Upper lobe of left lung (tissue), 4 donors: ENCODE results near the gene FRYL.

Experiments used
- CTCF ChIP-seq, 6 experiments: fragments of 450-650 bp in 4 of 6; fragments of 200-600 bp in 2 of 6; sonication (generic) in 2 of 6; IDR thresholded peaks; one replicate each; pipeline ENCODE4 v1.5.1; 2016 to 2019; ENCODE audit warnings: antibody characterized with exemption in 6 of 6
- EP300 ChIP-seq, 4 donors: sonication (generic); formaldehyde crosslinking; IDR thresholded peaks; one replicate each; pipeline ENCODE4 v1.5.1; 2017; ENCODE audit warnings: antibody characterized with exemption in 4 of 4, control low read depth in 2 of 4
- POLR2A ChIP-seq, 4 donors: fragments of 450-650 bp; IDR thresholded peaks; one replicate each; pipeline ENCODE4 v1.5.1; 2016 to 2017; ENCODE audit warnings: antibody characterized with exemption in 4 of 4, mild to moderate bottlenecking in 2 of 4
- POLR2AphosphoS5 ChIP-seq, 2 donors: sonication (generic); formaldehyde crosslinking; IDR thresholded peaks; one replicate each; pipeline ENCODE4 v1.5.1; 2017; ENCODE audit warnings: antibody characterized with exemption in 2 of 2

DNA sequence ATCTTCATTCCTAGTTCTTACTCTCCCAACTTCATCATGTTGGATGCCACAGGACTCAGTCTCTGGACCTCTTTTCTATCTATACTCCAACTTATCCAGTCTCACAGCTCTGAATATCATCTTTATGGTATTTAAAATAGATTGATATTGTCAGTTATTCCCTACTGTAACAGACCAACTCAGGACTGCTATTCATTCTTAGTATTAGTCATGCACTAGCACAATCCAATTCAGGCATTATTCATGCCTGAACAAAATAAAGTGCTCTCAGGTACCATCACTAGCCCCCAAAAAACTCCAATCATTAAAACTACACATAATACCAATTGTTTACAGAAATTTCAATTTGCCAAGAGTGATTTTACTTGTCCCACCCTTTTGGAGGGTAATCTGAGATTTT is 37.7 kb downstream of the FRYL start:
- TF ChIP-seq CTCF (IDR thresholded peaks at IDR 0.05) = no peak
- no peak for TF ChIP-seq POLR2A (IDR thresholded peaks at IDR 0.05)
- TF ChIP-seq POLR2AphosphoS5 (IDR thresholded peaks at IDR 0.05) = no peak
- no peak for TF ChIP-seq EP300 (IDR thresholded peaks at IDR 0.05)
